Mammary epithelial cell (primary cell): ENCODE measurements around the gene SF3A2.

Experiments
- CTCF ChIP-seq, 2 donors: IDR thresholded peaks in 1 of 2; conservative IDR thresholded peaks in 1 of 2; 2 replicates each; pipeline ENCODE4 v1.5.1; 2011 to 2012; ENCODE audit warnings: inconsistent platforms in 2 of 2, low read length in 2 of 2, mild to moderate bottlenecking in 2 of 2, control low read depth in 1 of 2, low read depth in 1 of 2; ENCODE audit not compliant: insufficient read depth in 1 of 2; ENCODE audit errors: extremely low read depth in 1 of 2
- EZH2 ChIP-seq: IDR thresholded peaks from 2 replicates; pipeline ENCODE4 v1.6.1; 2012; ENCODE audit warnings: low read length, inconsistent platforms, borderline replicate concordance

GRCh38 chr19:2290441-2291184 is 54.0 kb downstream of the SF3A2 start:
- TF ChIP-seq CTCF (conservative IDR thresholded peaks at IDR 0.05 in 1 of 2, IDR thresholded peaks at IDR 0.05 in 1 of 2; ENCODE audit: extremely low read depth in 1 of 2, insufficient read depth in 1 of 2, low read depth in 1 of 2, low read length in 2 of 2) (no peak), EZH2 (peak; percentile 50)
